NCI-H187 (cell line): Measurements from ENCODE around the gene GDPD3.

Experiments
- DNase-seq, 2 experiments: peaks; one replicate each; lab custom pipeline; 2025; lab: John Stamatoyannopoulos, UW

GDPD3 gene

DNA sequence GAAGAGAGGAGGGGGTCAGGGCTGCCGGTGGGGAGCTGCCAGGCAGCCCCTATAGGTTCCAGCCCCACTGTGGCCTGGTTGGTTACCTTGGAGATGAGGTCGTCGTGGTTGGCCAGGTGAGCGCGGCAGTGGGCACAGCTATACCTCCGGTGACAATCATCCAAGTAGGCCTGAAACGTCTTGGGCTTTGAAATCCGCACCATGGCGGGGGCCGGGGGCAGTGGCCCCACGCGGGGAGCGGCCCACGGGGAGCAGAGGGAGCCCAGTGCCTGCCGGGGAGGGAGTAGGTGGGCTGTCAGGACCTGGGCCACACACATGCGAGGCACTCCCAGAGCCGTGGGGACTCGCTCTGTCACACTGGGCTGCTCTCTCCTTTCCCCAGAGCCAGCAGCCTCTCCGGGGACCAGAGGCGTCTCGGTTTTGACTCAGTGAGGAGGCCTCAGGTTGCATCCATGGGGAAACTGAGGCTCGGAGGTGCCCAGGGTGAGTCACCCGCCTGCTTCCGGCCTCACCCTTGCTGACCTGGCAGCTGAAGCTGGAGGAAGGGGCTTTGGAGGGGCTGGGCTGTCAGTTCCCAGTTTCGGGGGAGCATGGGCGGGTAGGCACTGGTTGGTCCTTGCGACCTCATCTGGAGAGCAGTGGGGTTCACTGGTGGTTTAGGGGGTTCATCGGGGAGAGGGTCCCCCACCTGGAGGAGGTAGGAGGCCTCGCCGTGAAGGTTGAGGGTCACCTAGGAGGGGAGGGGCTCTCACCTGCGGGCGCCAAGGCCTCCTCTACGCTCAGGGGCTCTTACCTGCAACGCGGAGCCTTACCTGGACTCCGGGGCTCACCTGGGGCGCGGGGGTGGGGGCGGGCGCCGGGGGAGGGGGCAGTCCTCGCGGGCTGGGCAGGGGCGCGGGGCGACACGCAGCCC is 17.9 kb downstream of the GDPD3 start:
- no peak for DNase-seq

- DNase-seq = no peak
Measured at GRCh38 chr16:30094541-30095165, 18.7 kb downstream of the GDPD3 start.

DNA sequence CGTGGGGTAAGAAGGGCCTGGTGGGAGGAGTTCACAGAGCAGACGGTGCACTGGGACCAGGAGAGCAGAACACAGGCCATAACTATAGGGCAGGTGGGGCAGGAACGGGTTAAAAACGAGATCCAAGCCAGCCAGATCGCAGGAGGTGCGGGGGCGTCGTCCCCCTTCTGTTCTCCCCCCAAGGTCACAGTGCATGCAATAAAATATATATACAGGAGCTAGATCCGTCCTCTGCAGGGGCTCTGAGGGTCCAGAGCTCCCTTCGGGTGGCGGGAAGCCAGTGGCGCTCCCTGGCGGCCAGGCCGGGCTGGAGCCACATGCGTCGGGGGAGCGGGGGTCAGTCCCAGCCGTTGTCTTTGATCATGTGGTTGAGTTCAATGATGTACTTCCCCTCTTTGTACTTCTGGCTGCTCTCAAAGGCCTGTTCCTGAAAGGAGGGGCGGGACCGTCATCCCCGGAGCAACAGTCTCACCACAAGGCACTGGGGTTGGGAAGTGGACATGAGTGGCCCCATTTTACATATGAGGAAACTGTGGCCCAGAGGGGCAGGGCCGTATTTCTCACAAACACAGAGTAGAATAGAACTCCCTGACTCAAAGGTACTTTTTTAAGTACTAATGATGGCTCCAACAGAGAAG is 20.8 kb downstream of the GDPD3 start:
- DNase-seq = peak in 1 of 2 experiments; percentile 23

DNA sequence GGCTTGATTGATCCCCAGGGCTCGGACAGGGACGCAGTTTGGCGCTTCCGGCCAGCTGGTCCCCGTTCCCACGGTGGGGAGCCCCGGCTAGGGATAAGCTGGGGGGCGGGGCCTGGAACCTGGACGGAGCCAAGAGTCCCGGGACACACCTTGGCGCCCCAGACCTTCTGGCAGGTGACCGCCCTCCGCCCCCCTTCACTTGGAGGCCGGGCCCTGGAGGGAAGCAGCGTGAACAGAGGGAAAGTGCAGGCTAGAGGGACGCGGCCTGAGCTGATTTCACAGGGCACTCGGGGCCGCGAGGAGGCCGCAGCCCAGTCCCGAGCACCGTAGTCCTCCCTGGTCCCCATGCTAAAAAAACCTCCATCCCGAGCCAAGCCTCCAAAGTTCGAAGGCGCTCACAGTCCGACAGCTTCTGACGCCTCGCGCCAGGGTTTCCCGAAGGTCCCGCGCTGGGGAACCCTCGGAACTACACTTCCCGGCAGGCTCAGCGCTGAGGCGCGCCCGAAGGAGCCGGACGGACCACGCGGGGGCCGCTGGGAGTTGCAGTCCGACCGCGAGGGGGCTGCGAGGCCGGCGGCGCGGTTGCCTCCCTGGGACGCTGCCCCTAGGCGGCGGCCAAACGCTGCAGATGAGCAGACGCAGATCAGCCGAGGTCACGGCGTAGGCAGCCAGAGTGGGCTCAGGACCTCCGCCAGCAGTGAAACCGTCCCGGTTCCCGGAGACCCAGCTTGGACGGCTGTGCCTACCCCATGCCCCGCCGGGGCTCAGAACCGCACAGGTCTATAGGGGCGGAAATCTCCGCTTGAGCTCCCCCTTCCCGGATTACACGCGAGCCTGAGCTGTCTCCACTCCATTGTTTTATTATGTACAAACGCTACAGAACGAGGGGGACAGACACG is 21.6 kb downstream of the GDPD3 start, which contains the start of gene TBX6:
TSS of gene TBX6 (minus strand) at position 451 of the 899 bp plus-strand sequence. CDS start 731 bp downstream, outside the sequence.
- peak; percentile 23 to 69 for DNase-seq

DNA sequence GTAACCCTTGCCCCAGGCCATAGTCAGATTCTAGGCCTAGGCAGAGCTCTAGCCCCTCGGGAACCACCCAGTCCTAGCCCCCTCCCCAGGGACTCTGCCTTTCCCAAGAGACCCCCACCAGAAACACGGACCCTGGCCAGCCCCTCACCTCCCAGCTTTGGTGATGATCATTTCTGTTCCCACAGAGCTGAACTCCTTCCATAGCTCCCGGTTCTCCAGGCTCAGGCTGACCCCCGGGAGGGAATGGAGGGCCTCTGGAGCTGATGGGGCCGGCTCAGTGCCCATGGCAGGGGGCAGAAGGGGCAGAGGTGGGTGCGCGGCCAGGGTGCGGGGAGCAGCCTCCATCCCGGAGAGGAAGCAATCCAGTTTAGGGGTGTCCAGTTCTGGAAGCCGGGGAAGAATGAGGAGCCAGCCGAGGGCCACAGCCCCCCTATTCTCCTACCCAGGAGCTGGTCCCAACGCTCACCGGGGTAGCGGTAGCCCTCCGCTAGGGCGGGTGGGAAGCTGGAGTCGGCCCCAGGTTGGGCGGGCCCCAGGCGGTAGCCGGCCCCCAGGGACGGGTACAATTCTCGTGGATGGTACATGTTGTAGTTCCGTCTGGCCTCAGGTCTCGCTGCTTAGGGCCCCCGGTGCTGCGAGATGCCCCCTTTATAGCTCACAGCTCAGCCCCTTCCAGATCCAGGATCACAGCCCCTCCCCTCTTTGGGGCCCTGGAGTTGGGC is 22.6 kb downstream of the GDPD3 start:
- no peak for DNase-seq

DNA sequence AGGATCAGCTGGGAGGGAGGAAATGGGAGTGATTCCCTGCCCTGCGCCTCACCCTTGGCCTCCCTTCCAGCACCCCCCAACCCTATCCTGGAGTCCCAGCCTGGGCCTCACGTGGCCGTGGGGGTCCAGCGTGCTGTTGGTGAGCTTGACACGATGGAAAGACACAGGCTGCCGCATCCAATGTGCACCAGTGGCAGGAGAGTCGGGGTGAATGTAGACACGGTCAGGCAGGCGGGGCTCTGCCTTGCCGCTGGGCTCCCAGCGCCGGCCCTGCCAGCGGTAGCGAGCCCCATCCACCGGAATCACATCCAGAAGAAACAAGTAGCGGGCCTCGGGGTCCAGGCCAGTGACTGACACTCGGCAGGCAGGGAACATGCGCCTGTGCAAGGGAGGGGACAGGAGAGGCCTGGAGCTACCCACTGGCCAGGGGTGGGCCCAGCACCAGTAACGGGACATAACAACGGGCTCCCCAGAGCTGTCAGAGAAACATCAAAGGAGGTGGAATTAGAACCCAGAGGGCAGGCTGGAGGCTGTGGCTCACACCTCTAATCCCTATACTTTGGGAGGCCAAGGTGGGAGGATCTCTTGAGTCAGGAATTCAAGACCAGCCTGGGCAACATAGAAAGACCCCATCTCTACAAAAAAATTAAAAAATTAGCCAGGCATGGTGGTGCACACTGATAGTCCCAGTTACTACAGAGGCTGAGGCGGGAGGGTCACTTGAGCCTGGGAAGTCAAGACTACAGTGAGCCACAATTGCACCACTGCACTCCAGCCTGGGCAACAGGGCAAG is 24.3 kb downstream of the GDPD3 start:
- DNase-seq = no peak

- no peak for DNase-seq
Measured at GRCh38 chr16:30088237-30088831, 25.0 kb downstream of the GDPD3 start.

- no peak for DNase-seq
Measured at GRCh38 chr16:30087181-30087898, 26.0 kb downstream of the GDPD3 start.

- no peak for DNase-seq
Measured at GRCh38 chr16:30086291-30087140, 26.8 kb downstream of the GDPD3 start.

GRCh38 chr16:30085820-30086219 is 27.5 kb downstream of the GDPD3 start:
- no peak for DNase-seq

- DNase-seq = no peak
Measured at GRCh38 chr16:30085247-30085646, 28.1 kb downstream of the GDPD3 start.

- DNase-seq = no peak
Measured at GRCh38 chr16:30084816-30085159, 28.5 kb downstream of the GDPD3 start.

DNA sequence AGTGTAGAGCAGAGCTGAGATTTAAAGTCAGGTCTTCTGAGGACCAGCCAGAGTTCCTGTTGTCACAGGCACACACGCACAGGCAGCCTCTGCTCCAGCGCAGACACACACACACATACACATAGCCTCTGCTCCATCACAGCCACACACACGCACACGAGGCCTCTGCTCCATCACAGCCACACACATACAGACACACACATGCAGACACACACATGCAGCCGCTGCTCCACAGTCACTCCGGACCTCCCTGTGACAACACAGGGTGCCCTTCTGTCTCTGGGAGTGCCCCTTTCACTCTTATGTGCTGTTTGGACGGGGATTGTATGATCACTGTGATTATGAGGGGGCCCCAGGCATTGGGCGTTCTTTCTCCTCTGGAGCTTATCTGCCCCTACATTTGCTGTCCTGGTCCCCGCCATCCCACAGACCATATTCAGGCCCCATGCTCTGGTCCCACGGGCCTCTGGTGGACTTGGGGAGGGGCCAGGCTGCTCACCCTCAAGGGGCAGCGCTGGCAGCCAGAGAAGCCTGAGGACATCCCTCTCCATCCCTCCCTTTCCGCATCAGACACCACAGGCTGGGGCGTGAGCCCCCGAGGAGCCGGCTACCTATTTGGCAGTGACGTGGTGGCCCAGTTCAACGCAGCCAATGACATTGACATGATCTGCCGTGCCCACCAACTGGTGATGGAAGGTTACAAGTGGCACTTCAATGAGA is 29.1 kb downstream of the GDPD3 start:
- DNase-seq = no peak

DNA sequence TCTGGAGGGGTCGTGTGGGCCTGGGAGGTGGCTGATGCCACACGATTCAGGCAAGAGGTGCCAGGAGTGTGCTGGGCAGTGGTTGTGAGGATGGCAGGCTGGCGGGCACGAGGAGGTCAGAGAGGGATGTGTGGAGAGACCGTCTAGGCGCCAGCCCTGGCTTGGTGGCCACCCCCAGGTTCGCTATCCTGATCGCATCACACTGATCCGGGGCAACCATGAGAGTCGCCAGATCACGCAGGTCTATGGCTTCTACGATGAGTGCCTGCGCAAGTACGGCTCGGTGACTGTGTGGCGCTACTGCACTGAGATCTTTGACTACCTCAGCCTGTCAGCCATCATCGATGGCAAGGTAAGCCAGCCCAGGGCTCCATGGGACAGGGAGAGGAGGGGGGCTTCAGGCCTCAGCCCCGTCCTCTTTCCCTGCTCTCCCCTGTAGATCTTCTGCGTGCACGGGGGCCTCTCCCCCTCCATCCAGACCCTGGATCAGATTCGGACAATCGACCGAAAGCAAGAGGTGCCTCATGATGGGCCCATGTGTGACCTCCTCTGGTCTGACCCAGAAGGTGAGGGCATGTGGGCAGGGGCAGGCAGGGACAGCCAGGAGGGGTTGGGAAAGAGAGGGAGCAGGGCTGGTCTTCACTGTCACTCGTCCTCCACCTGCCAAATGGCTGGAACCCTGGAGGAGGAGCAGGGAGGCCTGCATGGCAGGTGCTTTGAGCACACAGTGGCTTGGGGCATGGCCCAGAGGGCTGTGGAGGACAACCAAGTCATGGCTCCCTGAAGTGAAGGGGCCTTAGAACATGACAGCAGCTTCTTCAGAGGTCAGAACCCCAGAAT is 29.9 kb downstream of the GDPD3 start:
- DNase-seq = no peak

DNA sequence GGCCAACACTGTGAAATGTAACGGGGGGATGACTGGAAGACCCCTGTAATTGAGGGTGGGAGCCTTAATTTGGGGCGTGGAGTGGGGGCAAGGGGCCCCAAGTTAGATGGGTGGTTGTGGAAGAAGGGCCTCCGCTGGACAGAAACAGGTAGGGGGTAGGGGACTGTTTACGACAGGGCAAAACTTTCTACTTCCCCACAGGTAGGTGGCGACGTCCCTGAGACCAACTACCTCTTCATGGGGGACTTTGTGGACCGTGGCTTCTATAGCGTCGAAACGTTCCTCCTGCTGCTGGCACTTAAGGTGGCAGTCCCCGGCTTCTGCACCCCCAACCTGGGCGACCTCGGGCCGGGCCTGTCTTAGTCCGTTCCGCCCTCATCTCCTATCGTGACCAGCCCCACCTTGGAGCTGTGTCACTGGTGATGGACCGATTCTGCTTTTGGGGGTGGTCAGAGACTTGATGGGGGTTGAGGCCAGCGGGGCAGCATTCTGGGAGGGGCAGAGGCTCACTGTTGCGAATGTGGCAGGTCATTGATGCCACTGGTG is 30.7 kb downstream of the GDPD3 start:
- DNase-seq = no peak

DNA sequence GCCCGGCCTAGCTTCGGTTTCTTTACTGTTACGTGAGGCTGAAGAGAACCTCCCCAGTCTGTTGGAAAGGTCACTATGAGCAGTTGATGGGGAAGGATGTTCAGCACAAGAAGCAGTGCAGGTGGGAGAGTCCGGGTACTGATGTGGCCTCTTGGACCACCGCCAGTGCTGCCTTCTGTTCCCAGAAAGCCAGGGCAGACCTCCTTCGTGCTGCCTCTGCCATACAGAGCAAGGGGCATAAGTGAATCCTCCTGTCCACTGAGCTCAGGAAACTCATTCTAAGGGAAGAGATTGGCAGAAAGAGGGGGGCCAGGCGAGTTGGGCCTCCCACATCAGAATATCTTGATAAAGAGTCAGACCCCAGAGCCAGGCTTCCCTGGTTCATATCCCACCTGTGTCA is 33.9 kb downstream of the GDPD3 start:
- DNase-seq = no peak
